ENCODE data around the gene FBLN1. TPM values are rescaled to one million over a fixed set of nuclear protein-coding genes. Genes with fewer than 3 reads are reported as not detected.

FBLN1 gene
- polyA plus RNA-seq, 3 donors: 0.03 to 0.17 TPM; not detected in 1

- Mint-ChIP-seq H3K4me1 (no peaks in the 10 kb centered on the region), H3K36me3 (no peaks in the 10 kb centered on the region), H3K27me3 (ENCODE audit: low read depth in 3 of 3) (peaks cover 2 to 12% (median 8%) of the 10 kb centered on the region in 3 donors), H3K4me3 (no peak overlapping the region), H3K27ac (no peak overlapping the region), H3K9me3 (peaks cover 7 to 38% (median 25%) of the 10 kb centered on the region in 7 donors)
- Histone ChIP-seq H3K27me3 (ENCODE audit: control insufficient read depth in 2 of 2, insufficient read depth in 2 of 2, low read length in 2 of 2) (no peaks in the 10 kb centered on the region), H3K9ac (ENCODE audit: insufficient read depth, low read length, poor library complexity, severe bottlenecking) (no peak overlapping the region), H4K20me1 (ENCODE audit: insufficient read depth, low read length) (no peaks in the 10 kb centered on the region), H3K4me1 (ENCODE audit: control insufficient read depth in 1 of 2, insufficient read depth in 2 of 2, low read length in 2 of 2) (no peaks in the 10 kb centered on the region), H3K4me2 (replicated peaks; ENCODE audit: extremely low read depth, low read length, poor library complexity, severe bottlenecking) (no peak overlapping the region), H3K27ac (ENCODE audit: low read depth in 1 of 2, low read length in 2 of 2) (no peak overlapping the region), H2AFZ (ENCODE audit: insufficient read depth, low read depth, low read length, poor library complexity, severe bottlenecking) (no peak overlapping the region), H3K36me3 (replicated peaks in 1 of 2; ENCODE audit: control insufficient read depth in 1 of 2, insufficient read depth in 2 of 2, low read length in 2 of 2) (no peaks in the 10 kb centered on the region), H3K79me2 (ENCODE audit: insufficient read depth, low read length) (no peaks in the 10 kb centered on the region), H3K9me3 (replicated peaks in 1 of 2; ENCODE audit: control insufficient read depth in 1 of 2, insufficient read depth in 1 of 2, low read length in 2 of 2) (peaks cover 8 to 10% of the 10 kb centered on the region in 2 donors), H3K4me3 (replicated peaks in 1 of 3; ENCODE audit: low read depth in 2 of 3, low read length in 3 of 3) (no peak overlapping the region)
- intact Hi-C loops (cut with micrococcal nuclease): no loop called here
- no peak for DNase-seq
- 90% methylated on average over 4 of the region's 4 CpGs for WGBS (ENCODE audit: insufficient coverage)
- TF ChIP-seq CTCF (IDR thresholded peaks at IDR 0.05): no peak
Observed at GRCh38 chr22:45484742-45485141, 17.9 kb upstream of the FBLN1 start.

- no peak overlapping the region for H3K27ac Mint-ChIP-seq
- peaks cover 7 to 39% (median 28%) of the 10 kb centered on the region in 7 donors for H3K9me3 Mint-ChIP-seq
- H3K4me3 Mint-ChIP-seq: no peak overlapping the region
- Histone ChIP-seq H3K4me3 (replicated peaks in 1 of 3; ENCODE audit: low read depth in 2 of 3, low read length in 3 of 3) (no peak overlapping the region), H3K36me3 (replicated peaks in 1 of 2; ENCODE audit: control insufficient read depth in 1 of 2, insufficient read depth in 2 of 2, low read length in 2 of 2) (no peaks in the 10 kb centered on the region), H3K27ac (ENCODE audit: low read depth in 1 of 2, low read length in 2 of 2) (no peak overlapping the region), H3K9ac (ENCODE audit: insufficient read depth, low read length, poor library complexity, severe bottlenecking) (no peak overlapping the region), H3K4me1 (ENCODE audit: control insufficient read depth in 1 of 2, insufficient read depth in 2 of 2, low read length in 2 of 2) (no peaks in the 10 kb centered on the region), H2AFZ (ENCODE audit: insufficient read depth, low read depth, low read length, poor library complexity, severe bottlenecking) (no peak overlapping the region), H3K27me3 (ENCODE audit: control insufficient read depth in 2 of 2, insufficient read depth in 2 of 2, low read length in 2 of 2) (no peaks in the 10 kb centered on the region), H4K20me1 (ENCODE audit: insufficient read depth, low read length) (no peaks in the 10 kb centered on the region), H3K79me2 (ENCODE audit: insufficient read depth, low read length) (no peaks in the 10 kb centered on the region), H3K4me2 (replicated peaks; ENCODE audit: extremely low read depth, low read length, poor library complexity, severe bottlenecking) (no peak overlapping the region), H3K9me3 (replicated peaks in 1 of 2; ENCODE audit: control insufficient read depth in 1 of 2, insufficient read depth in 1 of 2, low read length in 2 of 2) (peaks cover 8 to 10% of the 10 kb centered on the region in 2 donors)
- intact Hi-C loops (cut with micrococcal nuclease): no loop called here
- peaks cover 2 to 12% (median 8%) of the 10 kb centered on the region in 3 donors for H3K27me3 Mint-ChIP-seq (ENCODE audit: low read depth in 3 of 3)
- H3K36me3 Mint-ChIP-seq: no peaks in the 10 kb centered on the region
- no peak for DNase-seq
- TF ChIP-seq CTCF (IDR thresholded peaks at IDR 0.05): no peak
- no peaks in the 10 kb centered on the region for H3K4me1 Mint-ChIP-seq
- WGBS (ENCODE audit: insufficient coverage): 100% methylated on average over 1 of the region's 4 CpGs
Observed at GRCh38 chr22:45485261-45485660, 17.4 kb upstream of the FBLN1 start.

Data from CD14-positive monocyte (primary cell).